Ishikawa (cell line): ENCODE data around the gene ADIPOR1.

Experiments
- CEBPB ChIP-seq: IDR thresholded peaks from 2 replicates; pipeline ENCODE4 v1.6.1; 2012
- CREB1 ChIP-seq: IDR thresholded peaks from 2 replicates; pipeline ENCODE4 v1.6.1; 2012; ENCODE audit warnings: low read depth
- EGR1 ChIP-seq: IDR thresholded peaks from 2 replicates; pipeline ENCODE4 v1.6.1; 2012
- EP300 ChIP-seq: IDR thresholded peaks from 2 replicates; pipeline ENCODE4 v1.6.1; 2012; ENCODE audit warnings: borderline replicate concordance
- FOXM1 ChIP-seq: IDR thresholded peaks from 2 replicates; pipeline ENCODE4 v1.6.1; 2012; ENCODE audit warnings: low read depth, borderline replicate concordance
- MAX ChIP-seq: IDR thresholded peaks from 2 replicates; pipeline ENCODE4 v1.6.1; 2012
- NFIC ChIP-seq: IDR thresholded peaks from 2 replicates; pipeline ENCODE4 v1.6.1; 2012
- RAD21 ChIP-seq: IDR thresholded peaks from 2 replicates; pipeline ENCODE4 v1.6.1; 2012; ENCODE audit warnings: low read depth
- REST ChIP-seq: IDR thresholded peaks from 2 replicates; pipeline ENCODE4 v1.6.1; 2012; ENCODE audit warnings: low read depth, mild to moderate bottlenecking
- TAF1 ChIP-seq: IDR thresholded peaks from 2 replicates; pipeline ENCODE4 v1.6.1; 2012; ENCODE audit warnings: low read depth, mild to moderate bottlenecking
- TCF12 ChIP-seq: IDR thresholded peaks from 2 replicates; pipeline ENCODE4 v1.6.1; 2012; ENCODE audit warnings: low read depth
- TEAD4 ChIP-seq: IDR thresholded peaks from 2 replicates; pipeline ENCODE4 v1.6.1; 2012
- USF1 ChIP-seq: IDR thresholded peaks from 2 replicates; pipeline ENCODE4 v1.6.1; 2012
- YY1 ChIP-seq: IDR thresholded peaks from 2 replicates; pipeline ENCODE4 v1.6.1; 2012; ENCODE audit warnings: low read depth
- ZBTB7A ChIP-seq: IDR thresholded peaks from 2 replicates; pipeline ENCODE4 v1.6.1; 2012; ENCODE audit warnings: low read depth

ADIPOR1 gene

GRCh38 chr1:202989879-202990278, 31.8 kb upstream of the ADIPOR1 start:
- TF ChIP-seq USF1 (no peak), TAF1 (no peak), RAD21 (no peak), TCF12 (no peak), CEBPB (no peak), CREB1 (no peak), REST (no peak), MAX (no peak), FOXM1 (no peak), TEAD4 (no peak), EGR1 (no peak), YY1 (no peak), EP300 (no peak), ZBTB7A (no peak), NFIC (no peak)

GRCh38 chr1:202987922-202988583, 29.9 kb upstream of the ADIPOR1 start:
- TF ChIP-seq CEBPB: no peak
- no peak for TF ChIP-seq FOXM1
- no peak for TF ChIP-seq CREB1
- no peak for TF ChIP-seq TCF12
- TF ChIP-seq REST: no peak
- no peak for TF ChIP-seq USF1
- TF ChIP-seq EGR1: no peak
- no peak for TF ChIP-seq RAD21
- no peak for TF ChIP-seq TEAD4
- no peak for TF ChIP-seq EP300
- TF ChIP-seq TAF1: no peak
- no peak for TF ChIP-seq MAX
- no peak for TF ChIP-seq ZBTB7A
- no peak for TF ChIP-seq NFIC

- TF ChIP-seq TCF12 (no peak), ZBTB7A (no peak), FOXM1 (no peak), MAX (no peak), TAF1 (no peak), CREB1 (no peak), EGR1 (no peak), USF1 (no peak), YY1 (no peak), CEBPB (no peak), EP300 (no peak), REST (no peak), TEAD4 (no peak), NFIC (no peak)
These were observed 29.1 kb upstream of the ADIPOR1 start for GRCh38 chr1:202987255-202987654.
